Measurements from ENCODE around the gene NEXMIF.

Gene NEXMIF

DNA sequence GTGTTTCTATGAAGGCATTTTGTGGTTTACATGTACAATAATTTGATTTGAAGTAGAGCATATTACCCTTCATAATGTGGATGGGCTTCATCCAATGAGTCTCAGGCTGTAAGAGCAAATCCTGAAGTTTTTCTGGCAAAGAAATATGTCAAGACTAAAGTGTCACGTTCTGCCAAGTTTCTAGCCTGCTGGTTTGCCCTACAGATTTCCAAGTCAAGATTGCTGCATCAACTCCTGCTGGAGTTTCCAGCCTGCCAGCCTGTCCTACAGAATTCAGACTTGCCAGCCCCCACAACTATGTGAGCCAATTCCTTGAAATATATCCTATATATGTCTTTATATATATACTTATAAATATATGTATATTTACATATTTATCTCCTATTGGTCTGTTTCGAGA, 240.8 kb downstream of the NEXMIF start:
- H3K27me3 ChIP-seq = no peaks in the 10 kb centered on the region
- TF ChIP-seq, protein P1, sequence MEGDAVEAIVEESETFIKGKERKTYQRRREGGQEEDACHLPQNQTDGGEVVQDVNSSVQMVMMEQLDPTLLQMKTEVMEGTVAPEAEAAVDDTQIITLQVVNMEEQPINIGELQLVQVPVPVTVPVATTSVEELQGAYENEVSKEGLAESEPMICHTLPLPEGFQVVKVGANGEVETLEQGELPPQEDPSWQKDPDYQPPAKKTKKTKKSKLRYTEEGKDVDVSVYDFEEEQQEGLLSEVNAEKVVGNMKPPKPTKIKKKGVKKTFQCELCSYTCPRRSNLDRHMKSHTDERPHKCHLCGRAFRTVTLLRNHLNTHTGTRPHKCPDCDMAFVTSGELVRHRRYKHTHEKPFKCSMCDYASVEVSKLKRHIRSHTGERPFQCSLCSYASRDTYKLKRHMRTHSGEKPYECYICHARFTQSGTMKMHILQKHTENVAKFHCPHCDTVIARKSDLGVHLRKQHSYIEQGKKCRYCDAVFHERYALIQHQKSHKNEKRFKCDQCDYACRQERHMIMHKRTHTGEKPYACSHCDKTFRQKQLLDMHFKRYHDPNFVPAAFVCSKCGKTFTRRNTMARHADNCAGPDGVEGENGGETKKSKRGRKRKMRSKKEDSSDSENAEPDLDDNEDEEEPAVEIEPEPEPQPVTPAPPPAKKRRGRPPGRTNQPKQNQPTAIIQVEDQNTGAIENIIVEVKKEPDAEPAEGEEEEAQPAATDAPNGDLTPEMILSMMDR (IDR thresholded peaks at IDR 0.05) = no peak
- H3K4me1 ChIP-seq (ENCODE audit: control insufficient read depth in 1 of 2, insufficient read depth in 1 of 2, low read depth in 1 of 2, low read length in 1 of 2) = no peaks in the 10 kb centered on the region

More for the DNA sequence above, 240.8 kb downstream of the NEXMIF start:
- H3K27ac ChIP-seq = no peak overlapping the region
- H3K4me3 ChIP-seq (ENCODE audit: low read depth in 1 of 2, low read length in 1 of 2) = no peak overlapping the region
- no peaks in the 10 kb centered on the region for H3K9me3 ChIP-seq
- no peaks in the 10 kb centered on the region for H3K36me3 ChIP-seq
